ENCODE results near the gene CDK15.

DNA sequence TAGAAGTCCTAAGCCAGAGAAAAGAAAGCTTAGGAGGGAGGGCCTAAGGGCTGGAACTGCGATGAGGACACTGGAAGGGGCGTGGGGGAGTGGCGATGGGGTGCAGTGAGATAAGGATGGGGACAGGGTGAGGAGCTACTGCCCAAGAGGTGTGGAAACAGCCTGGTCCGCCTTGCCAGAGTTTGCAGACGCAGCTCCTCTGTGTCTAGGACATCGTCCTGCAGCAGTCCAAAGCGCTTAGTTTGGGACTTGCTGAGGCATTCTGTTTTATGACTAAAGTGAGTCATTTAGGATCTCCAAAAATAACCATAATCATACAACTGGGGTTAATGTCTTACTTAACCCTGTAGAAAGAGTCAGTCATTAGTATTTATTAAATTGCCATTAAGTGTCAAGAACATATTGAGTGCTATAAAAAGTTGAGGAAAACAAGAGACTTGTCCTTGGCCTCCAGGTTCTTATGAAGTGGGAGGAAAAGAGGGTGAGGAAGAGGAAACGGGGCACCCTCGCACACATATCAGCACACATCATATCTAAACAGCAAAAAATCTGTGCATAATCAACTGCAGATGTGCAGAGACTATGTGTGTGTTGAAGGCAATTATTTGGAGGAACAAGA is 74.8 kb downstream of the CDK15 start:
- TF ChIP-seq TAF1 (IDR thresholded peaks at IDR 0.05; ENCODE audit: borderline replicate concordance, low read depth, low read length) (no peak), POLR2A (IDR thresholded peaks at IDR 0.05; ENCODE audit: low read depth, low read length) (no peak)
